PC-3 (cell line): ENCODE results near the gene OASL.

ENCODE experiments used
- EZH2 ChIP-seq: fragments of 300-600 bp; sonication (generic); IDR thresholded peaks from one replicate; pipeline ENCODE4 v1.6.1; 2017; ENCODE audit warnings: antibody characterized with exemption, mild to moderate bottlenecking, low read length; ENCODE audit not compliant: unreplicated experiment
- TF ChIP-seq, protein P1 (sequence below): fragments of 300-600 bp; sonication (generic); conservative IDR thresholded peaks from 2 replicates; pipeline ENCODE4 v1.5.1; 2017; ENCODE audit warnings: antibody characterized with exemption, low read depth, mild to moderate bottlenecking, low read length

DNA sequence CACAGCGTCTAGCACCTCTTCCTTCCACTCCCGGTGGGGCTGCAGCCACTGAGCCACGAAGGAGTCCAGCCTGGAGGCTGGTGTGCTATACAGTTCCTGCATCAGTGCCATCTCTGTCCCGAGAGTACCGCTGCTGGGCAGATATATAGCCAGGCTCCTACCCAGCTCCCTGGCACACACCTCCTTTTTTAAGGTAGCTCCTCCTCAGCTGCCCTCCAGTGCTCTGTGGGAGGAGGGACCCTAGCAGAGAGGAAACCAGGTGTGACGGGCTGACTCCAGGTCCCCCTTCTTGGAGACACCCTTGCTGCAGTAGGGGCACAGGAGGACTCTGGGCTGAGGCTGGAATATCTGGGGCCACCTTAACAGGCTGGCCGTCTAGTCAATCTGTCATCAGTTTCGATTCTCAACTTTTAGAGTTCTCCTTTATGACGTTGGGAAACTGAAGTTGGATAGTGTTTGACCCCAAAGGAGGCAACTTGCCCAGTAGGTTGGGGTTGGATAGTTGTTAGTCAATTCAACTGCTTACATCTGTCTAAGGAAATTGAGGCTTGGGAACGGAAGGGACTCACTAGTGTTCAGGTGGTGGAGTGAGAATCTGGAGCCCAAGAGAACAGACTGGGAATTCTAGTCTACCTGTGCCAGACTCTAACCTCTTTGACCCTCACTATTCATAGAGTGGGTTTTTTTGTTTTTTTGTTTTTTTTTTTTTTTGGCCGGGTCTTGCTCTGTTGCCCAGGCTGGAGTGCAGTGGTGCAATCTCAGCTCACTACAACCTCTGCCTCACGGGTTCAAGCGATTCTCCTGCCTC is at the start of gene OASL:
- TF ChIP-seq, protein P1, sequence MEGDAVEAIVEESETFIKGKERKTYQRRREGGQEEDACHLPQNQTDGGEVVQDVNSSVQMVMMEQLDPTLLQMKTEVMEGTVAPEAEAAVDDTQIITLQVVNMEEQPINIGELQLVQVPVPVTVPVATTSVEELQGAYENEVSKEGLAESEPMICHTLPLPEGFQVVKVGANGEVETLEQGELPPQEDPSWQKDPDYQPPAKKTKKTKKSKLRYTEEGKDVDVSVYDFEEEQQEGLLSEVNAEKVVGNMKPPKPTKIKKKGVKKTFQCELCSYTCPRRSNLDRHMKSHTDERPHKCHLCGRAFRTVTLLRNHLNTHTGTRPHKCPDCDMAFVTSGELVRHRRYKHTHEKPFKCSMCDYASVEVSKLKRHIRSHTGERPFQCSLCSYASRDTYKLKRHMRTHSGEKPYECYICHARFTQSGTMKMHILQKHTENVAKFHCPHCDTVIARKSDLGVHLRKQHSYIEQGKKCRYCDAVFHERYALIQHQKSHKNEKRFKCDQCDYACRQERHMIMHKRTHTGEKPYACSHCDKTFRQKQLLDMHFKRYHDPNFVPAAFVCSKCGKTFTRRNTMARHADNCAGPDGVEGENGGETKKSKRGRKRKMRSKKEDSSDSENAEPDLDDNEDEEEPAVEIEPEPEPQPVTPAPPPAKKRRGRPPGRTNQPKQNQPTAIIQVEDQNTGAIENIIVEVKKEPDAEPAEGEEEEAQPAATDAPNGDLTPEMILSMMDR, result no peak
- TF ChIP-seq EZH2, result no peak
